PFSK-1 (cell line): ENCODE measurements around the gene PPIA.

Experiments
- POLR2AphosphoS5 ChIP-seq: IDR thresholded peaks from 2 replicates; pipeline ENCODE4 v1.6.1; 2012; ENCODE audit warnings: low read depth, mild to moderate bottlenecking, control low read depth, low read length, moderate library complexity
- REST ChIP-seq, 2 experiments: IDR thresholded peaks; 2 replicates each; pipeline versions ENCODE4 v1.6.1 to v1.8.0; 2011 to 2012; ENCODE audit warnings: low read depth in 2 of 2, low read length in 2 of 2, control low read depth in 1 of 2, inconsistent platforms in 1 of 2, mild to moderate bottlenecking in 1 of 2, moderate library complexity in 1 of 2; ENCODE audit not compliant: insufficient read depth in 1 of 2
- SIN3A ChIP-seq: IDR thresholded peaks from 2 replicates; pipeline ENCODE4 v1.6.1; 2012; ENCODE audit warnings: mild to moderate bottlenecking, low read length, moderate library complexity, borderline replicate concordance; ENCODE audit not compliant: insufficient read depth

GRCh38 chr7:44838751-44839150 is 42.3 kb downstream of the PPIA start:
- TF ChIP-seq POLR2AphosphoS5 (no peak), SIN3A (no peak), REST (IDR thresholded peaks at IDR 0.05; ENCODE audit: insufficient read depth in 1 of 2, low read depth in 2 of 2, low read length in 2 of 2) (no peak)
